ENCODE data around the gene TNFSF13B. TPM values are rescaled to one million over a fixed set of nuclear protein-coding genes. Genes with fewer than 3 reads are reported as not detected.

TNFSF13B gene
- total RNA-seq, 4 donors from 2014 or later: 0.31 to 2.1 (median 1.6) TPM; not detected in 1

DNA sequence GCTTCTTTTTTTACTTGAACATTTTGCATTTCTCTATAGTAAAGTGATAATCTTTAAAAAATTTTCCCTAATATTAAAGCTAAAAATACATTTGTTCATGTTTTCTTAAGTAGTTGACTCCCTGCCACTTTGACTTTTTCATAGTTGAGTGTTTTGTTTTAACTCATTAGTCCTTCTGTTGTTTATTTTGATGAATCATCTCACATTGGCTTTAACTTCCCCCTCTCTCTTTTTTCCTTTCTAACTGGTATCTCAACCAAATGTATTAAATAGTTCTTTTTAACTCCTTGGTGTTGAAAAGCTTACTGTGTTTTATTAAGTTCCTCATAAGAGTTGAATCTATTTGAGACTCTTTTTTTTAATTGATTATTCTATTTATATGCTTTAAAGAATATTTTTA is 2.8 kb downstream of the TNFSF13B start:
- H3K4me3 ChIP-seq: no peak overlapping the region
- H3K9me3 ChIP-seq: no peaks in the 10 kb centered on the region
- H3K36me3 ChIP-seq: no peaks in the 10 kb centered on the region
- peaks cover 0 to 20% (median 0%) of the 10 kb centered on the region in 3 donors for H3K4me1 ChIP-seq
- DNase-seq: no peak
- no peak for TF ChIP-seq POLR2A (IDR thresholded peaks at IDR 0.05)
- no peak for TF ChIP-seq CTCF (IDR thresholded peaks at IDR 0.05)
- H3K27ac ChIP-seq: no peak overlapping the region
- H3K27me3 ChIP-seq: no peaks in the 10 kb centered on the region
- intact Hi-C loops (cut with DNase I): no loop called here

DNA sequence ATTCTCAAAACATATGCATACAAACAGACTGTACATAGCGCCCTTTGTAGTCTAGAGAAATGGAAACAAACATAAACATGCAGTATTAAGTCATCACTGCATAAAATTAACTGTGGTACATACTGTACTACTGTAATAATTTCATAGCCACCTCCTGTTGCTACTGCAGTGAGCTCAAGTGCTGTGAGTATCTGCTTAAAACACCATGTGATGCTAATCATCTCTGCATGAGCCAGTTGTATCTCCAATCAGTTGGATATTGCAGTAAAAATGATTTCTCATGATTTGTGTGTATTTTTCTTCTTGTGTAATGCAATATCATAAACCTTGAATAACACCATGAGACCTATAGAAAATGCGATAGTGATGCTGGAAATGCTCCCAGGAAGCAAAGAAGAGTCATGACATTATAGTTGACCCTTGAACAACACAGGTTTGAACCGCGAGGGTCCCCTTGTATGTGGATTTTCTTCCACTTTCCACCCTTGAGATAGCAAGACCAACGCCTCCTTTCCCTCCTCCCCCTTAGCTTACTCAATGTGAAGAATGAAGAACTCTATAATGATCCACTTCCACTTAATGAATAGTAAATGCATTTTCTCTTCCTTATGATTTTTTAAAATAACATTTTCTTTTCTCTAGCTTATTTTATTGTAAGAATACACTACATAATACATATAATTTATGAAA is 4.1 kb downstream of the TNFSF13B start:
- intact Hi-C loops (cut with DNase I): no loop called here
- no peaks in the 10 kb centered on the region for H3K27me3 ChIP-seq
- H3K36me3 ChIP-seq: no peaks in the 10 kb centered on the region
- 84 to 91% methylated on average over 5 of the region's 5 CpGs for WGBS, 2 donors
- no peak overlapping the region for H3K27ac ChIP-seq
- H3K4me1 ChIP-seq: peaks cover 0 to 20% (median 0%) of the 10 kb centered on the region in 3 donors
- no peaks in the 10 kb centered on the region for H3K9me3 ChIP-seq
- H3K4me3 ChIP-seq: no peak overlapping the region
- no peak for TF ChIP-seq POLR2A (IDR thresholded peaks at IDR 0.05)
- no peak for TF ChIP-seq CTCF (IDR thresholded peaks at IDR 0.05)
- DNase-seq: no peak

GRCh38 chr13:108274718-108275117 is 5.2 kb downstream of the TNFSF13B start:
- H3K36me3 ChIP-seq: no peaks in the 10 kb centered on the region
- intact Hi-C loops (cut with DNase I): no loop called here
- H3K9me3 ChIP-seq: no peaks in the 10 kb centered on the region
- DNase-seq: no peak
- peaks cover 0 to 11% (median 0%) of the 10 kb centered on the region in 3 donors for H3K4me1 ChIP-seq
- no peaks in the 10 kb centered on the region for H3K27me3 ChIP-seq
- no peak overlapping the region for H3K27ac ChIP-seq
- H3K4me3 ChIP-seq: no peak overlapping the region
- no peak for TF ChIP-seq CTCF (IDR thresholded peaks at IDR 0.05)
- no peak for TF ChIP-seq POLR2A (IDR thresholded peaks at IDR 0.05)

DNA sequence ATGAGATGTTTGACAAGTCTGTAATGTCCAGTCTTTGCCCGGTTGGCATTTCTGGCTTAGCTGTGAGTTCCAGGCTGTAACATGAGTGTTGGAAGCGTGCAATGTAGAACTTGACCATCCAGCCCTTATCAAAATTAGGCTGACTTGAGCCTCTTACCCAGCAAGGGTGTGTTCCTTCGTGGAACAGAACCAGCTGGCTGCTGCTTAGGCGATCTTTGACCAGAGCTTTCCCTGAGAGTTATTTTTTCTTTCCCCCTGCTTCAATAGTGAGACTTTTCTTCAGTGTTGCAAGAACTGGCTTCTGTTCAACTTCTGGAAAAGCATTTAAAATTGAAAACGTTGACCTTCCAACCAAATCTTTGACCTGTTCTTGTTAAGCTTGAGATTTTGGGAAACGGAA is 6.5 kb downstream of the TNFSF13B start:
- Histone ChIP-seq H3K27me3 (no peaks in the 10 kb centered on the region), H3K4me3 (no peak overlapping the region), H3K27ac (no peak overlapping the region), H3K4me1 (no peaks in the 10 kb centered on the region), H3K36me3 (no peaks in the 10 kb centered on the region), H3K9me3 (no peaks in the 10 kb centered on the region)
- TF ChIP-seq CTCF (IDR thresholded peaks at IDR 0.05): no peak
- no peak for TF ChIP-seq POLR2A (IDR thresholded peaks at IDR 0.05)
- WGBS, 2 donors: 57 to 59% methylated on average over 4 to 6 of the region's 6 CpGs
- intact Hi-C loops (cut with DNase I): no loop called here
- no peak for DNase-seq

DNA sequence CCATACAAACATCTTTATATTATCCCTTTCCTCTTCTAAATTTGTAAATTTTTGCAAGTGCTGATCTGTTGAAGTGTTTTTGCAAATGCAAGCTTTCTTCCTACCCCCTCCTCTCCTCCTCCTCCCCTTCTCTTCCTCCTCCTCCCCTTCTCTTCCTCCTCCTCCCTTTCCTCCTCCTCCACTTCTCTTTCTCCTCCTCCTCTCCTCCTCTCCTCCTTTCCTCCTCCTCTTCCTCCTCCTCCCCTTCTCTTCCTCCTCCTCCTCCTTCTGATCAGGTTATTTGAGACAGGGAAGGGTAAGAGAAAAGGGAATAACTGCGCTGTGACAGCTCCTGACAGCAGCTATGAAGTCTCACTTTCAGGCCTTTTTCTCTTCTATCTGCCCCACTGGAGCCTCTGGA is 8.9 kb downstream of the TNFSF13B start:
- Histone ChIP-seq H3K27ac (no peak overlapping the region), H3K36me3 (no peaks in the 10 kb centered on the region), H3K4me1 (no peaks in the 10 kb centered on the region), H3K4me3 (no peak overlapping the region), H3K27me3 (no peaks in the 10 kb centered on the region), H3K9me3 (no peaks in the 10 kb centered on the region)
- WGBS, 2 donors: 82 to 87% methylated on average over 1 of the region's 1 CpG
- intact Hi-C loops (cut with DNase I): no loop called here
- no peak for DNase-seq
- TF ChIP-seq POLR2A (IDR thresholded peaks at IDR 0.05) (no peak), CTCF (IDR thresholded peaks at IDR 0.05) (no peak)
